SK-N-SH (cell line): ENCODE results near the gene CRK. TPM values are rescaled to one million over a fixed set of nuclear protein-coding genes. Genes with fewer than 3 reads are reported as not detected.

Experiments
- CTCF ChIA-PET: fragments of 300-600, 350-600 bp; formaldehyde crosslinking; extraction: SDS; loops from one replicate; lab custom pipeline; 2021; lab: Yijun Ruan, JAX
- POLR2A ChIA-PET: fragments of 350-600 bp; sonication (Branson Sonifier 250); formaldehyde crosslinking; extraction: SDS; loops from one replicate; lab custom pipeline; 2020; ENCODE audit warnings: antibody characterized with exemption, inconsistent platforms; lab: Yijun Ruan, JAX
- DNase-seq: peaks from one replicate; pipeline ENCODE4 v3.0.0; 2012
- H2AFZ ChIP-seq: fragments of 200-600 bp; sonication (generic); 2 replicates; pipeline ENCODE4 v1.8.1; 2016; ENCODE audit warnings: antibody characterized with exemption, mild to moderate bottlenecking, low read depth
- H3F3A ChIP-seq: fragments of 200-600 bp; sonication (generic); replicated peaks from 2 replicates; pipeline ENCODE3; 2016; ENCODE audit warnings: antibody characterized with exemption, mild to moderate bottlenecking; ENCODE audit not compliant: insufficient read depth
- H3K27ac ChIP-seq, 2 experiments: fragments of 200-500 bp in 1 of 2; fragments of 200-600 bp in 1 of 2; sonication (Bioruptor generic) in 1 of 2; sonication (generic), shearing (Covaris generic) in 1 of 2; 2 replicates each; pipeline versions ENCODE4 v1.5.1 to v1.6.1; 2014 to 2016; ENCODE audit warnings: low read depth in 2 of 2, inconsistent platforms in 1 of 2, low read length in 1 of 2, mild to moderate bottlenecking in 1 of 2, mixed read lengths in 1 of 2
- H3K27me3 ChIP-seq: fragments of 200-600 bp; sonication (generic), shearing (Covaris generic); 2 replicates; pipeline ENCODE4 v1.6.1; 2016; ENCODE audit warnings: mixed run types; ENCODE audit not compliant: insufficient read depth
- H3K36me3 ChIP-seq, 2 experiments: fragments of 200-500 bp in 1 of 2; fragments of 200-600 bp in 1 of 2; sonication (Bioruptor generic) in 1 of 2; sonication (generic) in 1 of 2; replicated peaks in 1 of 2; 2 replicates each; pipeline versions ENCODE3 to v1.5.1; 2014 to 2016; ENCODE audit warnings: low read length in 1 of 2, mild to moderate bottlenecking in 1 of 2; ENCODE audit not compliant: insufficient read depth in 2 of 2, control insufficient read depth in 1 of 2
- H3K4me1 ChIP-seq, 2 experiments: fragments of 200-500 bp in 1 of 2; fragments of 200-600 bp in 1 of 2; sonication (Bioruptor generic) in 1 of 2; sonication (generic), shearing (Covaris generic) in 1 of 2; 2 replicates each; pipeline versions ENCODE4 v1.5.1 to v1.6.1; 2014 to 2016; ENCODE audit warnings: low read depth in 1 of 2, low read length in 1 of 2, mixed run types in 1 of 2; ENCODE audit not compliant: insufficient read depth in 2 of 2, control insufficient read depth in 1 of 2
- H3K4me2 ChIP-seq: fragments of 200-600 bp; sonication (generic), shearing (Covaris generic); 2 replicates; pipeline ENCODE4 v1.6.1; 2017; ENCODE audit warnings: mixed run types
- H3K4me3 ChIP-seq, 2 experiments: fragments of 200-500 bp in 1 of 2; fragments of 200-600 bp in 1 of 2; sonication (Bioruptor generic) in 1 of 2; sonication (generic), shearing (Covaris generic) in 1 of 2; 2 replicates each; pipeline versions ENCODE4 v1.5.1 to v1.8.1; 2014 to 2016; ENCODE audit warnings: low read depth in 2 of 2, inconsistent platforms in 1 of 2, low read length in 1 of 2, mild to moderate bottlenecking in 1 of 2, mixed read lengths in 1 of 2, moderate library complexity in 1 of 2
- H3K79me2 ChIP-seq: fragments of 200-600 bp; sonication (generic); 2 replicates; pipeline ENCODE4 v1.8.1; 2017; ENCODE audit warnings: mild to moderate bottlenecking; ENCODE audit not compliant: insufficient read depth
- H3K9ac ChIP-seq: fragments of 200-600 bp; sonication (generic); 2 replicates; pipeline ENCODE4 v1.6.1; 2017; ENCODE audit warnings: mixed run types
- H3K9me2 ChIP-seq: fragments of 200-600 bp; sonication (generic); 2 replicates; pipeline ENCODE4 v1.6.1; 2017; ENCODE audit warnings: mixed run types
- H3K9me3 ChIP-seq: fragments of 200-600 bp; sonication (generic); 2 replicates; pipeline ENCODE4 v1.6.1; 2017; ENCODE audit warnings: mixed run types, mild to moderate bottlenecking, moderate library complexity
- H4K20me1 ChIP-seq: fragments of 200-600 bp; sonication (generic); 2 replicates; pipeline ENCODE4 v1.6.1; 2017; ENCODE audit warnings: mild to moderate bottlenecking, mixed run types; ENCODE audit not compliant: insufficient read depth
- CHD2 ChIP-seq: fragments of 150-350 bp; IDR thresholded peaks from 2 replicates; pipeline ENCODE4 v1.6.1; 2018; ENCODE audit warnings: low read length; ENCODE audit not compliant: partially characterized antibody
- ELF1 ChIP-seq: IDR thresholded peaks from 2 replicates; pipeline ENCODE4 v1.4.0; 2012
- FOSL2 ChIP-seq: IDR thresholded peaks from 2 replicates; pipeline ENCODE4 v1.4.0; 2012; ENCODE audit warnings: low read depth, mild to moderate bottlenecking, moderate library complexity, borderline replicate concordance
- FOXJ3 ChIP-seq: sonication (generic); formaldehyde crosslinking; IDR thresholded peaks from 2 replicates; pipeline ENCODE4 v1.5.1; 2020; ENCODE audit warnings: mild to moderate bottlenecking, missing genetic modification reagents
- FOXM1 ChIP-seq: IDR thresholded peaks from 2 replicates; pipeline ENCODE4 v1.4.0; 2012; ENCODE audit warnings: low read depth, mild to moderate bottlenecking
- GATA2 ChIP-seq: sonication (generic); formaldehyde crosslinking; IDR thresholded peaks from 2 replicates; pipeline ENCODE4 v1.5.0; 2020; ENCODE audit warnings: mild to moderate bottlenecking, missing genetic modification reagents
- MEF2A ChIP-seq: IDR thresholded peaks from 2 replicates; pipeline ENCODE4 v1.4.0; 2012; ENCODE audit warnings: low read depth, borderline replicate concordance
- MXI1 ChIP-seq: IDR thresholded peaks from 2 replicates; pipeline ENCODE4 v1.6.1; 2012; ENCODE audit warnings: mild to moderate bottlenecking, low read depth, low read length, improper control_type of control experiment
- NFIC ChIP-seq: IDR thresholded peaks from 2 replicates; pipeline ENCODE4 v1.4.0; 2012; ENCODE audit warnings: borderline replicate concordance
- NRF1 ChIP-seq: IDR thresholded peaks from 2 replicates; pipeline ENCODE4 v1.6.1; 2012; ENCODE audit warnings: low read depth, mild to moderate bottlenecking, low read length
- RAD21 ChIP-seq: IDR thresholded peaks from 2 replicates; pipeline ENCODE4 v1.6.1; 2012; ENCODE audit warnings: mild to moderate bottlenecking, low read length
- RCOR1 ChIP-seq: fragments of 150-350 bp; IDR thresholded peaks from 2 replicates; pipeline ENCODE4 v1.6.1; 2017; ENCODE audit warnings: antibody characterized with exemption, low read length
- RFX5 ChIP-seq: IDR thresholded peaks from 2 replicates; pipeline ENCODE4 v1.6.1; 2012; ENCODE audit warnings: mild to moderate bottlenecking, improper control_type of control experiment, low read length
- RXRA ChIP-seq: IDR thresholded peaks from 2 replicates; pipeline ENCODE4 v1.4.0; 2012; ENCODE audit warnings: low read depth, mild to moderate bottlenecking, borderline replicate concordance
- TAF1 ChIP-seq: IDR thresholded peaks from 2 replicates; pipeline ENCODE4 v1.6.1; 2012; ENCODE audit warnings: low read depth, mild to moderate bottlenecking, low read length, moderate library complexity, borderline replicate concordance
- TCF12 ChIP-seq: IDR thresholded peaks from 2 replicates; pipeline ENCODE4 v1.4.0; 2012
- TEAD4 ChIP-seq: IDR thresholded peaks from 2 replicates; pipeline ENCODE4 v1.4.0; 2012; ENCODE audit warnings: mild to moderate bottlenecking, borderline replicate concordance; ENCODE audit not compliant: insufficient read depth
- WGBS: methylation state at CpG from one replicate; pipeline ENCODE4 v1.1.6; 2017; ENCODE audit warnings: low lambda C conversion rate; 5-methylcytosine and 5-hydroxymethylcytosine counted together
- polyA plus RNA-seq, 3 experiments: library from polyadenylated mRNA; depleted of rRNA; stranded (reverse); fragments of >200 nt; gene quantifications; 2 replicates each; pipeline ENCODE4 v1.2.3, GENCODE V29; 2012
- TF ChIP-seq, protein P1 (sequence below): IDR thresholded peaks from 2 replicates; pipeline ENCODE4 v1.4.0; 2012; ENCODE audit warnings: low read depth, borderline replicate concordance
- TF ChIP-seq, protein P2 (sequence below): IDR thresholded peaks from 2 replicates; pipeline ENCODE4 v1.4.0; 2012; ENCODE audit warnings: low read depth, borderline replicate concordance
- TF ChIP-seq, protein P3 (sequence below): fragments of 150-350 bp; IDR thresholded peaks from 2 replicates; pipeline ENCODE4 v1.6.1; 2016; ENCODE audit warnings: mild to moderate bottlenecking, low read depth, low read length

The CRK gene
- polyA plus RNA-seq, 1 of the 3 experiments (the other 2 are of a cell fraction): 50.7 TPM

DNA sequence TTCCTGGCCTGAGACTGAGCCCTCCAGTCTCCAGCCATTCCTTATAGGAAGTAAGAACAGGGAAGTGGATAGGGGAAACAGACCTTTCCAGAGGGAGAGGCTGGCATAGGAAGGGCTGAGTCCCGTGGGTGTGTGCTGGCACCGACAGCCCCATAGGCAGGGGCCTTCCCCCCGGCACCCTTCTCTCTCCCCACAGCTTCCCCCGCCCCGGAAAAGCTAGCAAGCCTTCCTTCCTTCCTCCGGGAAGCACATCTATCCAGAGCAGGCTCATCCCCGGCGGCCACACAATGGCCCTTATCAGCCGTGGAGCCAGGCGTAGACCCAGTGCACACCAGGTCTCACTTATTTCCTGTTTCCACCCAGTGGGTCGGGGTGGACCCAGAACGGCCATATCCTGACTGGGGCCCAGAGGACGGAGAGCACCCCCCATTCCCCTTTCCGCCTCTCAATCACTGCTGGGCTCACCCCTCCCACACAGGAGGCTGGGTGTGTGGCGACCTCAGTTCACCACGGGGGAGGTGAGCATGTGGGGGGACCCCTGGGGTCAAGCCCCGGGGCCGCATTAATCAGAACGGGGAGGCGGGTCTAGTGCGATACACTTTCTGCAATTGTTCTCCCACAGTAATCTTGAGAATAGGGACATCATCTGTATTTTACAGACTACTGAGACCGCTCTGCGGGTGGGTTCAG is 37.4 kb upstream of the CRK start:
- Histone ChIP-seq H3K27ac (peak overlapping the region in 1 of 2 experiments; percentile 23; a peak in 1 of 4 replicates), H3K9ac (no peak overlapping the region), H3K9me2 (no peaks in the 10 kb centered on the region), H3K9me3 (no peaks in the 10 kb centered on the region), H3K36me3 (peaks cover 0 to 12% of the 10 kb centered on the region in 2 experiments), H3K27me3 (no peaks in the 10 kb centered on the region), H3K79me2 (peaks cover 27% of the 10 kb centered on the region), H4K20me1 (no peaks in the 10 kb centered on the region), H3K4me1 (peaks cover 21 to 31% of the 10 kb centered on the region in 2 experiments; a peak in 3 of 4 replicates), H3K4me2 (no peak overlapping the region), H3K4me3 (no peak overlapping the region), H2AFZ (no peak overlapping the region), H3F3A (peaks cover 18% of the 10 kb centered on the region)
- ChIA-PET POLR2A (no interaction called here), CTCF (interaction anchor here (2.0 kb wide), 1 partner anchor 23 kb away, joined by 13 read pairs; the partner anchor contains the start of gene INPP5K)
- 89% methylated on average over 15 of the region's 23 CpGs for WGBS
- no peak for DNase-seq
- TF ChIP-seq NRF1 (no peak), RFX5 (no peak), CHD2 (no peak), TAF1 (no peak), RAD21 (no peak), NFIC (no peak), FOSL2 (no peak), MXI1 (no peak)
- TF ChIP-seq, protein P1, sequence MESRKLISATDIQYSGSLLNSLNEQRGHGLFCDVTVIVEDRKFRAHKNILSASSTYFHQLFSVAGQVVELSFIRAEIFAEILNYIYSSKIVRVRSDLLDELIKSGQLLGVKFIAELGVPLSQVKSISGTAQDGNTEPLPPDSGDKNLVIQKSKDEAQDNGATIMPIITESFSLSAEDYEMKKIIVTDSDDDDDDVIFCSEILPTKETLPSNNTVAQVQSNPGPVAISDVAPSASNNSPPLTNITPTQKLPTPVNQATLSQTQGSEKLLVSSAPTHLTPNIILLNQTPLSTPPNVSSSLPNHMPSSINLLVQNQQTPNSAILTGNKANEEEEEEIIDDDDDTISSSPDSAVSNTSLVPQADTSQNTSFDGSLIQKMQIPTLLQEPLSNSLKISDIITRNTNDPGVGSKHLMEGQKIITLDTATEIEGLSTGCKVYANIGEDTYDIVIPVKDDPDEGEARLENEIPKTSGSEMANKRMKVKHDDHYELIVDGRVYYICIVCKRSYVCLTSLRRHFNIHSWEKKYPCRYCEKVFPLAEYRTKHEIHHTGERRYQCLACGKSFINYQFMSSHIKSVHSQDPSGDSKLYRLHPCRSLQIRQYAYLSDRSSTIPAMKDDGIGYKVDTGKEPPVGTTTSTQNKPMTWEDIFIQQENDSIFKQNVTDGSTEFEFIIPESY: no peak
- TF ChIP-seq, protein P2, sequence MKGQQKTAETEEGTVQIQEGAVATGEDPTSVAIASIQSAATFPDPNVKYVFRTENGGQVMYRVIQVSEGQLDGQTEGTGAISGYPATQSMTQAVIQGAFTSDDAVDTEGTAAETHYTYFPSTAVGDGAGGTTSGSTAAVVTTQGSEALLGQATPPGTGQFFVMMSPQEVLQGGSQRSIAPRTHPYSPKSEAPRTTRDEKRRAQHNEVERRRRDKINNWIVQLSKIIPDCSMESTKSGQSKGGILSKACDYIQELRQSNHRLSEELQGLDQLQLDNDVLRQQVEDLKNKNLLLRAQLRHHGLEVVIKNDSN: no peak

DNA sequence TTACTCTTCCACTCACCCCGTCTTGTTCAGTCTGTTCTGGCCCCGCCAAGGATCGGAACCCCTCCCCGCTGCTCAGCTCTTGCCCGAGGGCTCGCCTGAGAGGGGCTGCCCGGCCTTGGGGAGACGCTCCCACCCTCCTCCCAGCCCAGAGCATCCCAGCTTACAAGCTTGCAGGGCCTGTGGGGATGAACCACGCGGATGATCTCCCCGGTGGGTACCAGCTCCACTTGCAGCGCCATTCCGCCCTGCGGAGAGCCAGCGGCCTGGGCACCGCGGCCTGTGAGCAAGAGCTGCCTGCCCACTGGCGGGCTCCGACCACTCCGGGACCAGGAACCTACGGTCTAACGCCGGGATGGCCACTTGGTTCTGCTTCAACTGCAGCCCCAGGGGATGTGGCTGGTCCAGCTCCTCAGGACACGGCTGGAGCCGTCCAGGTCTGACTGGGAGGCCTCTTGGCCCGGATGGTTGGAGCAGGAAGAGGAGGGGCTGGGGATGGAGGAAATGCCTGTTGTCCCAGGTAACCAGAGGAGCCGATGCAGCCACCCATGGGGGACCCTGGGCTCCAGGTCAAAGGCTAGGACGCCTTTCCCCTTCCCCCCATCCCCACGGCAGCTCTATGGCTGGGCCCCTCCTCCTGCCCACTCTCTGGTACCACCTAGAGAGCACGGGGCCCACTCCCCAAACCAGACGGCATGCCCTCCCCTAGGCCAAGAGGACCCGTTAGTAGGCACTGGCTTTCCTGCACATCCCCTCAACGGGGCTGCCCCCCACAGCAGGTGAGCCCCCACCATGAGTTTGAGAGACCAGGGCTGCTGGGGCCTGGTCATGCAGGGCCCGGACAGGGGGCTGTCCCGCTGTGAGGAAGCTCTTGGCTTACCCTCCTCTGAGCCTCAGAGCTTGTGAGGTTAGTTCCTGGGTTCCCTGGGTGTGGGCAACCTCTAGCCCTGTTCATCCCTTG is 36.5 kb upstream of the CRK start, which contains the start of gene MYO1C:
MYO1C (minus strand) TSS at position 438 of the 958 bp plus-strand sequence; CDS start at position 239, 199 bp downstream.
- ChIA-PET POLR2A (interaction anchor here (0.6 to 1.2 kb wide), 3 partner anchors 12 to 286 kb away, joined by 3 read pairs; no protein-coding TSS in a partner anchor), CTCF (interaction anchor here (1.4 to 2.0 kb wide), 2 partner anchors 24 to 127 kb away, joined by 5 to 13 read pairs; partner anchors contain the start of gene INPP5K)
- peak within 1 kb of the TSS; percentile 17 to 86; a peak in 3 of 4 replicates for H3K27ac ChIP-seq
- no peaks in the 10 kb centered on the region for H4K20me1 ChIP-seq
- peaks cover 18% of the 10 kb centered on the region for H3F3A ChIP-seq
- peaks cover 0 to 8% of the 10 kb centered on the region in 2 experiments for H3K36me3 ChIP-seq
- DNase-seq: no peak
- H3K79me2 ChIP-seq: peaks cover 31% of the 10 kb centered on the region
- no peak within 1 kb of the TSS for H2AFZ ChIP-seq
- peak within 1 kb of the TSS; percentile 62 to 82 for H3K4me3 ChIP-seq
- no peaks in the 10 kb centered on the region for H3K9me3 ChIP-seq
- peak within 1 kb of the TSS; percentile 90 for H3K4me2 ChIP-seq
- no peaks in the 10 kb centered on the region for H3K9me2 ChIP-seq
- 94% methylated on average over 14 of the region's 35 CpGs for WGBS
- H3K9ac ChIP-seq: peak within 1 kb of the TSS; percentile 78; the same call in 1 of the 2 replicates
- H3K4me1 ChIP-seq: peaks cover 24 to 35% of the 10 kb centered on the region in 2 experiments; a peak in 3 of 4 replicates
- TF ChIP-seq TEAD4 (no peak), ELF1 (no peak), MEF2A (no peak), TCF12 (no peak), RCOR1 (no peak), FOXM1 (no peak), RXRA (no peak), GATA2 (CRISPR knock-in tag) (no peak), TAF1 (no peak), FOXJ3 (CRISPR knock-in tag) (no peak)
- TF ChIP-seq, protein P3, sequence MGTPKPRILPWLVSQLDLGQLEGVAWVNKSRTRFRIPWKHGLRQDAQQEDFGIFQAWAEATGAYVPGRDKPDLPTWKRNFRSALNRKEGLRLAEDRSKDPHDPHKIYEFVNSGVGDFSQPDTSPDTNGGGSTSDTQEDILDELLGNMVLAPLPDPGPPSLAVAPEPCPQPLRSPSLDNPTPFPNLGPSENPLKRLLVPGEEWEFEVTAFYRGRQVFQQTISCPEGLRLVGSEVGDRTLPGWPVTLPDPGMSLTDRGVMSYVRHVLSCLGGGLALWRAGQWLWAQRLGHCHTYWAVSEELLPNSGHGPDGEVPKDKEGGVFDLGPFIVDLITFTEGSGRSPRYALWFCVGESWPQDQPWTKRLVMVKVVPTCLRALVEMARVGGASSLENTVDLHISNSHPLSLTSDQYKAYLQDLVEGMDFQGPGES: no peak
- TF ChIP-seq, protein P2: no peak
- H3K27me3 ChIP-seq: no peaks in the 10 kb centered on the region
